HG03039 (cell line): ENCODE results near the gene ERP27.
A peak's percentile ranks its signal among the peaks of the same experiment; 100 is the strongest.

Experiments
- ATAC-seq: cut with Tn5 transposase; IDR thresholded peaks from one replicate; pipeline ENCODE4 v1.9.1; 2021; ENCODE audit warnings: mild to moderate bottlenecking, moderate library complexity; ENCODE audit not compliant: unreplicated experiment

The ERP27 gene

DNA sequence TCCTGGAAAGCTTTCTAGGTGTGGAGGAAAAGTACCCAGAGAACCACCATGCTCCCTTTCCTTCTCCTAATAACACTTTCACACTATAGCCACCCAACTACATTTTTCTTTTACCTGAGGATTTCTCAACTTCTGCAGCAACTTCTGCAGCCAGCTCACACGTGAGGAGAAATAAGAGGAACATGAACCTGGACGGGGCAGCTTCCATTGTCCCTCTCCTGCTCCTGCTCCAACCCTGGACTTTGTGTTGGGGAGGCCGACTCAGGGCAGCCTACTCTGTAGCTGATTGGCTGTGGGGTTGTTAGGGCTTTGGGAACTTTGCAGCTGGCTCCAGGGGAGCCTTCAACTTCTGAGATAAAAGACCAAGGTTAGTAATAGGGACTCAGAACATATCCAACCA, at the start of gene ERP27:
Gene ERP27, minus strand, starts transcription at position 237 of the 400 bp plus-strand sequence. Its CDS starts 29 bp downstream, at position 208.
- no peak for ATAC-seq

DNA sequence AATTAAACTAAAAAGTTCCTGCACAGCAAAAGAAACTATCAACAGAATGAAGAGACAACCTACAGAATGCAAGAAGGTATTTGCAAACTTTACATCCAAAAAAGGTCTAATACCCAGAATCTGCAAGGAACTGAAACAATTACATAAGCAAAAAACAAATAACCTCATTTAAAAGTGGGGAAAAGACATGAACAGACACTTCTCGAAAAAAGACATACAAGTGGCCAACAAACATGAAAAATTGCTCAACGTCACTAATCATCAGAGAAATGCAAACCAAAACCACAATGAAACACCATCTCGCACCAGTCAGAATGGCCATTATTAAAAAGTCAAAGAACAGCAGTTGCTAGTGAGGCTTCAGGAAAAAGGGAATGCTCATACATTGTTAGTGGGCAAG, 49.7 kb upstream of the ERP27 start:
- ATAC-seq: no peak

GRCh38 chr12:14986449-14986848, 48.1 kb upstream of the ERP27 start:
- ATAC-seq: no peak

- no peak for ATAC-seq
These were observed 46.5 kb upstream of the ERP27 start for GRCh38 chr12:14984766-14985285.

DNA sequence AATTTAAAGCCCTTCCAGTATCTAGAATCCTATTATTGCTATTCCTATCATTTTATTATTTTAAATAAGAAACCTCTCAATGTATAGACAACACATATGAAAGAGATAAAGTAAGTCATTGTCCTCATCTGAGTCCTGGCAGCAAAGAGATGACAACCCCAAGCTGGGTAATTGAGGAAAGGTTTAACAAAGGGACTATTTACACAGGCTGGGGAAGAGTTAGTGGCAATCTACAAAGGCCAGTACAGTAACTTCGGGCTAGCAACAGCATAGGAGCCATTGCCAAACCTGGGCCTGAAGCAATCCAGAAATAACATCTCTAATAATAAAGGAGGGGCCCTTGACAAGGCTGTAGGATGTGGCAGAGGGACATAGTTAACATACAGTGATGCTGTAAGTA, 45.7 kb upstream of the ERP27 start:
- ATAC-seq: no peak

DNA sequence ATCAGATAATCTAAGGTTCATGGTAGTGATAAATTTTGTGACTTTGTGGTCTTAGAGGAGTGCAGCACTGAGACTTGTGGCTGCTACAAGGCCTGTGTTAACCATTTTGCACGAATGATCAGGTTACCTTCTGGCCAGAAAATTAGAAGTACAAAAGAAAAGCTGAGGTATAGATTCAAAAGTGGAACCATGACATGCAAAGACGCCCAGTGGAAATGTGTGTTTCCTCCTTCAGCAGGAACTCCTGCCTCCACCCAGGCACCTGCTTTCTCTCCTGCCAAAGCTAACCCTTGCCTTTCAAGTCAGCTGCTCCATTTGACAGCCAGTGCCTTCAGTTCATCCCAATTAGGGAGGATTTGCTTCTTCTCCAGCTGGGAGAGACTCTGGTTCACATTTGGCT, 44.7 kb upstream of the ERP27 start:
- no peak for ATAC-seq

DNA sequence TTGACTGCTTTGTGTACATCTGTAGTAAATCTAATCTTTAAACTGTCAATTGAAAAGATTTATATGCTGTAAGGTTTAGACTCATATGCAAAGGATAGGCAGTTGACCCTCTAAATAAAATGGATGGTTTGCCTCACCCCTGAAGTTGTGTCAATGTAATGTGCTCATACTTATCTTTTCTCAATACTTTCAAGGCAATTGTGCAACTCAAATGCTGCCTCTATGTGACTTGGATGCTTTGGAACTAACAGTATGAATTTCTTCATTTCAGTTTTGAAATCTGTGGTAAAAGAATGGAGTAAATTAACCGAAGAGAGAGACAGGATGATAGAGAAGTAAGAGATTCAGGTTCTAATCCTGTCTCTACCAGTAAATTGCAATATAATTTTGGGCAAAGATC, 44.2 kb upstream of the ERP27 start:
- ATAC-seq: no peak

GRCh38 chr12:14981049-14981448, 42.7 kb upstream of the ERP27 start:
- no peak for ATAC-seq

DNA sequence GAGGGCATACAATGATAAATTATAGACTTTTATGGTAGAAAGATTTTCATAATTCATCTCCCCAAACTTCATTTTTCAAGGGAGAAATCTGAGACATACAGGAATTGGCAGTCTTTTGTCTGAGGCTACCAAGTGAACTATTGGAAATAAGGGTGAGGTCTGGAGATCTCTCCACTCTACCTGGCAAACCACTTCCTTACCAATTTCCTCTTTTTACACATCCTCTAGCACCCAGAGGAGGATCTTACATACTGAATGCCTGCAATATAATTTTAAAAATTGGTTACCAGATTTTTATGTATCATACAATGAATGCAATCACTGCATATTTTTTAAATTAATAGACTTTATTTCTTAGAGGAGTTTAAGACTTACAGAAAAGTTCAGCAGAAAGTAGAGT, 41.1 kb upstream of the ERP27 start:
- ATAC-seq: no peak

DNA sequence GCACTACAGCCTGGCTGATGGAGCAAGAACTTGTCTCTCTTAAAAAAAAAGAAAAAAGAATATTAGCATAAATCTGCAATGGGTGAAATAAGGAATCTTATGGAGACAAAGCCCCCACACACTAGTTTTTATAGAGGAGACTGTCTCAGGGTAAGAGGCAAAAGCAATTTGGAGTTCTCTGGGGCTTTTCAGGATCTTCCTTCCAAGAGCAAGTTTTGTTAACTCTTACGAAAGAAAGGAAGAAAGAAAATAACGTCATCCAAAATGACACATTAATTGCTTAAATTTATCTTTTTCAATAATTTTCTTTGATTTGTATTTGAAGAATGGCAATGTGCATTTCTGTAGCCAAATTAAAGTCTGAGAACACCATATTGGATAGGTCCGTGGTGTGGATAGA, 38.3 kb upstream of the ERP27 start:
- no peak for ATAC-seq

DNA sequence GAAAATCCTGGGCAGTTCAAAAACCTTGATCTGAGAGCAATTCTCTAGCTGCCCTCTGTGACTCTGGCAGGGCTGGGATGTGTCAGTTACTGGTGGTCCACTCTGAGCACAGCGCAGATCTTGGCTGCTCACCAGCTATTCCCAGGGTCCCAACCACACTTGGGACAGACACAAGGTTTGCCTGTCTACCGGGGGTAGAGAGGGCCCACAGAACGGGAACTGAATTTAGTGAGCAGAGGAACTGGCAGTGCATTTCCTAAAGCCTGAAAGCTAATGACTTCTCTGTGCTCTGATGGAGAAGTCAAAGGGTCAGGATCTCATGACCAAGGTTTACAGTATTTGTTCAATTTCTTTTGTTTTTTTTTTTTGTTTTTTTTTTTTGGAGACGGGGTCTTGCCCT, 37.1 kb upstream of the ERP27 start:
- no peak for ATAC-seq

DNA sequence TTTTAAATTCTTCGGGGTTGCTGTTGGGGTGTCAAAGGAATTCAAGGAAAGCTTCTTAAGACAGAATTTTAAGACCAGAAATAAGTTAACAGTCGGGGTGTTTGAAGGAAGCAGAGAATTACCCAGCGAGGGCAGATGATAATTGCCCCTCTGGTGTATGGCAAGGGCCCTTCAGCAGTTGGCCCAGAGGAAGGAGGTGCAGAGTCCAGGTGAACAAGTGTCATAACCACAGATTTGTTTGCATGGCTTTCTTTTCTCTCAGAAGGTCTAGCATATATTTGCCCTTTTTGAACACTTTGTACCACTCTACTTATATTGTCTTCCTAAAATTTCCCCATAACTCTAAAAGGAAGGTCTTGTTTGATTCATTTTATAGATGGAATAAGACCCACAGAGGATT, 36.3 kb upstream of the ERP27 start:
- no peak for ATAC-seq

DNA sequence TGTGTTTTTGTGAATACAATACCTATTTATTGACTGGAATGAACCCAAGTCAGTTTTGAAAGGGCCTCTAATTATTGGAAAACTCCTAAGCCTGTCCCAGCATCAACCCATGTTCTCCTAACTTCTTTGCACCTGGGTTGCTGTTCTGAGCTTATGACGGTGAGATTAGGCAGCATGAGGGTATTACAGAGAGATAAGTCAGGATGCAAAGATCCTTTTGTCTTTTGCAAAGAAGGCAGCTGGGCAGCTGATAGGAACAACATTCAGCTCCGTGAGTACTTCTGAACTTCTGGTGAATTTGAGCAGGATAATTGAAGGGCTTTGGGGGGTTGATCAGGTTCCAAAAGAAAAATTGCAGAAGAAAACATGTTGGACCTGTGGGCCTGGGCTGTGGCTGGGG, 34.5 kb upstream of the ERP27 start, which contains the start of gene PDE6H:
Gene PDE6H, plus strand, starts transcription at position 227 of the 400 bp plus-strand sequence. CDS start 4,971 bp downstream, outside the sequence.
- no peak for ATAC-seq

- no peak for ATAC-seq
These were observed 32.1 kb upstream of the ERP27 start for GRCh38 chr12:14970473-14970872.

DNA sequence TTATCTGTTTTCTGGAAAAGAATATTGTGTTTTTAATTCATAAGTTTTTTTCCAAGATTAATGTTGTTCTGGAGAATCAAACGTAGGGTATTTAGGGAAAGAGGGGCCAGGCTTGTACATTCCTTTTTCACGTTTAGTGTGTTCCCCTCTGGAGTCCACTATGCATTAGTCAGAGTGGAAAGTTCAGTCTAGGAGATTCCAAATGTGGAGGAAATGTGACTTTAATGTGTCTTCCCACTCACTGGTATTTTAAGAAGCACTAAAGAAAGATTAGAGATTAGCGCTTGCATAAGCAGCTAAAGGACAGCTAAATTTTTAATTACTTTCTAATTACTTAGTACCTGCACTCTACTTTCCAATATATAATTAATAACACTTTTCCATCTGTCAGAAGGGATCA, 30.1 kb upstream of the ERP27 start:
- ATAC-seq: no peak

GRCh38 chr12:14965221-14965620, 26.9 kb upstream of the ERP27 start:
- ATAC-seq: no peak

DNA sequence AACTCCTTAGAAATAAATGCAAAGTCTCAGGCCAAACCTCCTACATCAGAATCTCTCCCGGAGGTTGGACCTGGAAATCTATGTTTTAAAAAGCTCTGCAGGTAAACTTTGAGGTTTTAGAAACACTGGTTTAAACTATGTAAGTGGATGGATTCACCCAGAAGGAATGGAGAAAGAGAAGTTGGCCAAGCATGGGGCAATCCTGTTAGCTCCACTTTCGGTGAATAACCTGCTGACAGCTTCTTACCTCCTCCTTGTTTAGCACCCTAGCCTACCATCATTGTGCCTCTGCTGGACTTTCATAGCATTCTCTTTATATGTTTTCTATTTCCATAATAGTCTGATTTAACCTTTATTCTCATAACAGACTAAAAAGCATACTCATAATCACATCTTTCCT, 26.1 kb upstream of the ERP27 start:
- no peak for ATAC-seq

DNA sequence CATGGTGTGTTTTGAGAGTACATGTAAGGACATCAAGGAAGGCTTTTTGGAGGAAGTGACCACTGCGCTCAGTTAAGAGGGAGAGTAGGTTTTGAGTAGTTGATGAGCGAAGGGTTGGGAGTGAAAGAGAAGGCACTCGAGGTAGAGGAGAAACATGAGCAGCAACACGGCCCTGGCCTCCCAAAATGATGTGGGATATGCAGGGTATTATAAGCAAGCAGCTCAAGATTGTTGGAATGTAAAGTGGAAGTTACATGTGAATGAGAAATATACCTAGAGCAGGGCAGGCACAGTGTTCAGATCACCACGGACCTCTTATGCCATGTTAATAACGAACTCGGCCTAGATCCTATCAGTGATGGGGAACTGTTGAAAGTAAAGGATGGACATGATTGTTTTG, 25.2 kb upstream of the ERP27 start:
- ATAC-seq: no peak

GRCh38 chr12:14962797-14963196, 24.5 kb upstream of the ERP27 start:
- no peak for ATAC-seq

- ATAC-seq: no peak
These were observed 23.8 kb upstream of the ERP27 start for GRCh38 chr12:14962153-14962539.

DNA sequence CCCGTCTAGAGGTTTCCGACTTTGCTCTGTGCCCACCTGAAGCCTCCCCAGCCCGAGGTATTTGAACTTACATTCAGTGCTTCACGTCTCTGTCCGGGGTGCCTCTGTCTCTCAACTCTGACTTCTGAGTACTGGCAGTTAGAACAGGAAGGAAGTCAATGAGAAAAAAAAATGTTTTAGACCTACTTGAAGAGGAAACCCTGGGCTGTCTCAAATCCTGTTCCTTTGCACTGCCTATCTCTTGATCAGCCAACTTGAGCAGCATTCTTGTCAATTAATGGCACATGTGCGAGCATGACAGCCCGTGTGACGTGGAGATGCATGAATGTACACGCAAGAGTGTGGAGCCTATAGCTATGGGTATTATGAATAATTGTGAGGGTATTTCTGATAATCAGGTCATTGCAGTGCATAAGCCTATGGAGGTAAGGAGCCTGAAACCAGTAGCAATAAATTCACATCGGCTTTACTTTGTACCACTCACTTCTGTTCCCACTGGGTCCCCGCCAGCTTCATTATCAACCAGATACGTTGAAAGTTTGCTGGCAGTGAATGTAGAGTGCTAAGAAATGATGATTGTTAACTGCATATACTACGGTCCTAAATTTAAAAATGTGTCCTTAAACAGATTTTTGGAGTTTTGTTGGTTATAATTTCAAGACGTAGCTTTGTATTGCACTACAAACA, 23.3 kb upstream of the ERP27 start, which contains the start of gene ARHGDIB:
Gene ARHGDIB, minus strand, starts transcription at position 136 of the 687 bp plus-strand sequence. CDS start 10,889 bp downstream, outside the sequence.
- peak; percentile 64 for ATAC-seq

GRCh38 chr12:14960548-14961465, 22.5 kb upstream of the ERP27 start:
- peak; percentile 28 for ATAC-seq
